Activated CD4-positive, CD25-positive, alpha-beta regulatory T cell treated with anti-CD3 and anti-CD28 coated beads, Interleukin-2, amount 50 U/mL, for 24 hours (primary cell): ENCODE measurements around the gene NTSR1.

ENCODE experiments used
- ATAC-seq, 2 donors: fragments of 150-1000 bp; cut with Tn5 transposase; one replicate each; pipeline ENCODE4 v1.10.0; 2021; ENCODE audit warnings: mild to moderate bottlenecking in 1 of 2, moderate library complexity in 1 of 2

NTSR1 gene

DNA sequence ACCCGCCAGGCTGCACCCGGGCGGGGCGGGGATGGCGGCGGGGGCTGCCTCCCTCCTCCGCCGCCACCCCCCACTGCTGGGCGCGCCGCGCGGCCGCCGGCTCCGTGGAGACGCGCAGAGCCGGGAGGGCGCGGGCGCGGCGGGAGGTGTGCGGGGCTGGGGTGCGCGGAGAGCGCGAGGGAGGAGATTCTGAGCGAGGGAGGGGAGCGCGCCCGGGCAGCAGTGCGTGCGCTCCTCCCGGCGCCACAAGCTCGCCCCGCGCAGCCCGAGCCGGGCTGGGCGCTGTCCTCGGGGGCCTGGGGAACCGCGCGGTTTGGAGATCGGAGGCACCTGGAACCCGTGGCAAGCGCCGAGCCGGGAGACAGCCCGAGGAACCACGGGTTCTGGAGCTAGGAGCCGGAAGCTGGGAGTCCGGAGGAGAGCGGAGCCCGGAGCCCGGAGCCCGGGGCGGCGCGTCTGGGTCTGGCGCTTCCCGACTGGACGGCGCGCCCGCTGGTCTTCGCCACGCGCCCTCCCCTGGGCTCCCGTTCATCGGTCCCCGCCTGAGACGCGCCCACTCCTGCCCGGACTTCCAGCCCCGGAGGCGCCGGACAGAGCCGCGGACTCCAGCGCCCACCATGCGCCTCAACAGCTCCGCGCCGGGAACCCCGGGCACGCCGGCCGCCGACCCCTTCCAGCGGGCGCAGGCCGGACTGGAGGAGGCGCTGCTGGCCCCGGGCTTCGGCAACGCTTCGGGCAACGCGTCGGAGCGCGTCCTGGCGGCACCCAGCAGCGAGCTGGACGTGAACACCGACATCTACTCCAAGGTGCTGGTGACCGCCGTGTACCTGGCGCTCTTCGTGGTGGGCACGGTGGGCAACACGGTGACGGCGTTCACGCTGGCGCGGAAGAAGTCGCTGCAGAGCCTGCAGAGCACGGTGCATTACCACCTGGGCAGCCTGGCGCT, at the start of gene NTSR1:
NTSR1 (plus strand) TSS at position 246 of the 946 bp plus-strand sequence; CDS start at position 618, 372 bp downstream.
- ATAC-seq = no peak

DNA sequence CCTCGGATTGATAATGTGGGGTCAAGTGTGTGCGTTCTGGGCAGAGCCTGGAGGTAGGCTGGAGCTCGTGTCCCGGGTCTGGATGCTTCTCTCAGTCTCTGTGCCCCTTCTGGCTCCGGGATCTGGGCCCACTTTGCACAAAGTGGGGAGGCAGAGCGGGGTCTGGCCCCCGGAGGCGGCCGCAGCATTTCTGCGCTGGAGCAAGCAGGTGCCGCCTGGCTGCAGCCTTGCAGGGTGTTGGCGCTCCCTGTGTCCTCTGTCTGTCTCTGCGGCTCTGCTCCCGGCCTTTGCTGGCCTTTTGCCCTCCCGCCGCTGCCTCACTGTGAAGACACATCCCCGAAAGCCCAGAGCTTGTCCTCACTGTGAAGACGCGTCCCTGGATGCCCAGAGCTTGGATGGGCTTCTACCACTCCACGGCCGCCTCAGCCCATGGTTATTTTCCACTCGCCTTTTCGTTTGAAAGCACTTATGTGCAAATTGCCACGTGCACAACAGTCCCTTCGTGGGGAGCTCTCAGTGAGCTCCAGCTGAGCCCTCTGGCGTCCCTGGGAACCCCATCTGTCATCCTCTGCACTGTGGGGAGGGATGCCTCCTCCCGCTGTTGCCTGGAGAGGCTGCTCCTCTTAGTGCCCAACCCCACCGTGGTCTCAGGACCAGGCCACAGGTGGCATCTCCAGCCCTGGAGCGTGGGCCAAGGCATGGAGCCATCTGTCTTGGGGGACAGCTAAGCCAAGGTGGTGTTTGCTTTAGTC, 49.0 kb upstream of the NTSR1 start:
- ATAC-seq = no peak

DNA sequence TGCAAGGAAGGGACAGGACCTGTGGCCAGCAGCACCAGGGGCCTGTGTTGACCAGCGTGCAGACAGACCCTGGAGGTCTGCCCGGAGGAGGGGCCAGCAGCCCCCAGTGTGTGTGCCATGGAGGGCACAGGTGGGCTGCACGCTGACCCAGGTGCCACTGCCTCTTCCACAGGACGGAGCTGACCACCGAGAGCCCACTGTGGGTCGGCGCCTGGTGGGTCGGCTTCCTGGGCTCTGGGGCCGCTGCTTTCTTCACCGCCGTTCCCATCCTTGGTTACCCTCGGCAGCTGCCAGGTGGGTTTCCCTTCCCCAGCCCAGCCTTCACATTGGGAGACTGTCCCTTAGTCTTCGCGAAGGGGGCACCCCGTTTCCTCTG, 48.4 kb upstream of the NTSR1 start:
- no peak for ATAC-seq

DNA sequence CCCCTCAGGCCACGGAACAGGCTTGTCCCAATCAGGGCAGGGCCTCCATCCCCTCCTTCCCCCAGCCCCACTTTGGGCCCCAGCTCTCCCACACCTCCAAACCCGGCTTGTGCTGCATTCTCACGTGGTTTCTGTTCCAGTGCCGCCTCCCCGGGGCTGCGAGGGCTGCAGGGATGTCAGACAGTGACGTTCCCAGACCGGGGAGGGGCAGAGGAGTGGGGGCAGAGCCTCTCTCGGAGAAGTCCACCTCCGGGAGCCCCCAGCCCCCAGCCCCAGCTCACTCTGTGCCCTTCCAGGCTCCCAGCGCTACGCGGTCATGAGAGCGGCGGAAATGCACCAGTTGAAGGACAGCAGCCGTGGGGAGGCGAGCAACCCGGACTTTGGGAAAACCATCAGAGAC, 47.9 kb upstream of the NTSR1 start:
- ATAC-seq = no peak

DNA sequence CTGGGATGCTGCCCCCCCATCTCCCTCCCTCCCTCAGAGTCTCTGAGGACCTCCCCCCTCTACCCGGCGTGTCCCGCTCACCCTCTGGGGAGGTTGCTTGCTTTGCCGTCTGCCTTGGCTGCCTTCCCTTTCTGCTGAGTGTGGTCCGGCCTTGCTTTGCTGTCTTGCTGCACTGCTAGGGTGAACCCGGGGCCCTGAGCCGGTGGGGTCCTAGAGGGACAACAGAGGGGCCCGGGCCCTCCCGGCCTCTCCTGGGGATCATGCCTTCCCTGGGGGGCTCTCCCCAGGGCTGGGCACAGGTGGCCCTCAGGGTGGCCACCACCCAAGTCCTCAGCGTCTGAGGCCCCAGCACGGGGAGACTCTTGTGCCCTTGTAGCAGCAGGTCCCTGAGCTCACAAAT, 47.0 kb upstream of the NTSR1 start:
- no peak for ATAC-seq

DNA sequence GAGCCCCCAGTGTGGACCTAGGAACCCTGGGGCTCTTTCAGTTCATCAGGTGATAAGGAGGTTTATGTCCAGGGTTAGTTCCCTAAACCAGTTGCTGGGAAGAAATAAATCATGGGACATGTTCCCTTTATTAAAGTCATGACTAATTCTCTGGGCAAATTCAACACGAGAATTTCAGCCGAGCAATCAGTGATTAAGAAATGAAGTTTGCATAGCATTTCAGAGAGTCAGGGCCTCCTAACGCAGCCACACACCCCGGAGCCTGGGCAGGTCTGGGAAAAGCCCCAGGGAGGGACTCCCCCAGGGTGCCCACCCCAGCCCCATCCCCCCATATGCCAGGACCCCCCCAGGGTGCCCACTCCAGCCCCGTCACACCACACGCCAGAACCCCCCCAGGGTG, 46.2 kb upstream of the NTSR1 start:
- ATAC-seq = no peak

DNA sequence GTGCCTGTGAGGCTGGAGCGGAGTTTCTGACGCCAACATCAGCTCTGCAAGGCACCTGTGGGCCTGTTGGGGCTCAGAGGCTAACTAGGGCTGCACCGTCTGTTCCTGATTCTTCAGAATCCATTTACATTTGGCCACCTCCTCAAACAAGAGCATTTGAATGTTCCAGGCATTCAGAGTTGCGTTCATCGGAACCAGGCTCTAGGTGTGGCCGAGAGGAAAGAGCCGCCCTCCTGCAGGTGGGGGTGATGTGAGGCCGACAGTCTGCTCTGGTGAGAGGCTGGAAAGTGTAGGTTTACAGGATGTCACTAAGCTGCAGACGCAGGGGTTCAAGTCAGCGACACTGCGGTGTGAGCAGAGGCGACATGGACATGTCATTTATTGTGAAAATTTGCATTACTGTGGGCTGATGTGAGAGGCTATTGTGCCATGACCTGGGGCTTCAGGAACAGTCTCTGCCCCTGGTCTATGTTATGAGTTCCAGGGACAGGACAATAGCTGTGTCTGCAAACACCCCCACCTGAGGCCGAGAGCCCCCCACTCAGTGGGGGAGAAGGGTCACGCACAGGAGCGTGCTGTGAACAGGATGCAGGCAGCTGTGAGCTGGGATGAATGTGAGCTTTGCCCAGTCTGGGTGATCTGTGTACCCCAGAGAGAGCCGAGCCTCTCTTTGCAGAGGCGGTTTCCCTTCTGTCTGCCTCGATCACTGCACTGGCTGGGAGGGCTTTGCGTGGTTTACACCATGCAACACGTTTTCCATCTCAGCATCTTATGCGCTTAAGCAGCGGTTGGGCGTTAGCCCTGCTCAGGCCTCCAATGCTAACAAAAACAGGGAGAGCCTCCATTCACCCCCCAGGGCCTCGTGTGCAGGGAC, 45.3 kb upstream of the NTSR1 start:
- ATAC-seq = no peak

DNA sequence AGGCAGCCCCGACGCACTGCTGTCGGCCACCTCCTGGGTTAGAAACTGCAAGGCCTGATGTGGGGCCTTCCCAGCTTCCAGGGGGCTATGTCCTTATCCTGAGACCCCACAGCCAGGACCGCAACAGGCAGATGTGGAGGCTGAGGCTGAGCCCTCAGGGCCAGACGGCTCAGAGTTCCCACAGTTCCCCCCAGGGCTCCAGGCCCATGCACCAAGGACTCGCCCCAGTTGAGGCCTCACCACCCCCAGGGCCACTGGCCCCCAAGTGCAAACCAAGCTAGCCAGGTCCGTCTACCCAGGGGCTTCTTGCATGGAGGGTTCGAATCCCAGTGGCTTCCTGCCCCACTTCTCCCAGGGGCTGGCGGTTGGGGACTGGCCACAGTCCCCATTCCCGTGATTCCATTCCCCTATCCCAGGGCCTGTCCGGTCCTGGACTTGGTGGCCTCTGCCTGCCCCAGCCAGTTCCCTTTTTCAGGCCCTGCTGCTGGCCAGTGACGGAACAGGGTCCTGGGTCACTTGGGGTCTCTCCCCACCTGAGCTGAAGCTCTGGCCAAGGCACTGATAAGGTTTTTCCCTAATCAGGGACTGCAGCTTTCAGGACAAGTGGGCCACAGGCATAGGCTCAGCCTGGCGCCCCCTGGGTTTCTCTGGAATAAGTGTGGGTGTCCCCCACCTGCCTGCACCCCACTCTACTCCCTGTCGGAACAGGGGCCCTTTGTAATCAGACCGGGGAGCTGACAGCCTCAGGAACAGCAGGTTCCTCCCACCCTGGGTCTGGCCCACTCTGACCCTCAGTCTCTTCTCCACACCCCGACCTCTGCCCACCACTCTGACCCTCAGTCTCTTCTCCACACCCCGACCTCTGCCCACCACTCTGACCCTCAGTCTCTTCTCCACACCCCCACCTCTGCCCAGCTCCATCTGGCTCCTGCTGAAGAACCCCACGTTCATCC, 44.3 kb upstream of the NTSR1 start:
- no peak for ATAC-seq

DNA sequence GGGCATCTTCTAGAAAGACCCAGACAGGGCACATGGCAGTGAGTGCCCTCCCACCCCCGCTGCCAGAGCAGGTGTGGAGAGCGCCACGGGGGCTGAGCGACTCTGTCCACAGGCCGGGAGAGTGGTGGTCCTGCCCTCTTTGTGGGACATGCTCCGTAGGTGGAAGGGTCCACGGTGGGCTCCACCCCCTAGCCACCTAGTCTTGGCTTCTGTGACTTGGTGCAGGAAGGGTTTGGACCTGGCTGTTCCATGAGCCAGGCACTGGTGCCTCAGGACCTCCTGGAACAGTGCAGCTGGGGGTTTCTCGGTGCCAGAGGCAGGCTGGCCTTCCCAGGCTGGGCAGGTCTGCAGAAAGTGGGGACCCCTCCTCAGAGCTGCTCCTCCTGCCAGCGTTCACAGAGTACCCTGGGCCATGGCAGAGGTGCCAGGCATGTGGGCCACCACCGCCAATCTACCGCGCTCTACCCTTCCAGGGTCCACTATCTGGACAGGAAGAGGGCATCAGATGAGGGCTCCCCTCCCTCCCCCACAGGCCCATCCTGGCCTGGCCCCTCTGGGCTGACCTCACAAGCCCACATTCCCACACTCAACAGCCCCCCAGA, 43.4 kb upstream of the NTSR1 start:
- no peak for ATAC-seq

DNA sequence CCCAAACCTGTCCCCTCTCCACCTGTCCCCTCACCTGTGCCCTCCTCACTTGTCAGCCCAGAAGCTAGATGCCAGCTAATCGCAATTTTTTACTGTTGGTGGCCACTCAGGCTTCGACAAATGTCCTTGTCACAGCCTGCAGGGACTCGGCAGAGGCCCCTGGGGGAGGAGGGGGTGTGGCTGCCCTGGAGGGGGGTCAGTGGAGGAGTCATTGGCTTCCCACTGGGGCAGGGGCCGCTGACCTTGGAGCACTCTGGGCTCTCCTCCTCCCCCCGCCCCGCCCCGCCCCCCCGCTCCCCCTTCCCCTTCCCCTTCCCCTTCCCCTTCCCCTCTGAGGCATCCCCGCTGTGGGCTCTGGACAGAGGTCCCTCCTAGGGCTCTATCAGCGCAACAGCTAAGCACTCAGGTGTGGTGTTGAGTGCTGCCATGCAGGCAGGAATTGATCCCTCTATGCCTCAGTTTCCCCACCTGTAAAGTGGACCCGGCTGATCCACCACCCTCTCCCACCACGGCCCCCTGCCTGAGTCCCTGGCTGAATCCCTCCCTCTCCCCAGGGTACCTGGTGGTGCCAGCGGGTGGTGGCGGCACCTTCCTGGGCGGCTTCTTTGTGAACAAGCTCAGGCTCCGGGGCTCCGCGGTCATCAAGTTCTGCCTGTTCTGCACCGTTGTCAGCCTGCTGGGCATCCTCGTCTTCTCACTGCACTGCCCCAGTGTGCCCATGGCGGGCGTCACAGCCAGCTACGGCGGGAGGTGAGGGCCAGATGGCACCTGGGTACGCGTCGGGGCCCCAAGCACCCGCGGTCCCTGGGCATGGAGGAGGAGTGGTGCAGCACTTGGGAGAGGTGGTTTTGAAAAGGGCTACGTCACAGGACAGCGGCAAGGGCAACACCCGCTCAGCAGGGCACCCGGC, 42.6 kb upstream of the NTSR1 start:
- no peak for ATAC-seq

DNA sequence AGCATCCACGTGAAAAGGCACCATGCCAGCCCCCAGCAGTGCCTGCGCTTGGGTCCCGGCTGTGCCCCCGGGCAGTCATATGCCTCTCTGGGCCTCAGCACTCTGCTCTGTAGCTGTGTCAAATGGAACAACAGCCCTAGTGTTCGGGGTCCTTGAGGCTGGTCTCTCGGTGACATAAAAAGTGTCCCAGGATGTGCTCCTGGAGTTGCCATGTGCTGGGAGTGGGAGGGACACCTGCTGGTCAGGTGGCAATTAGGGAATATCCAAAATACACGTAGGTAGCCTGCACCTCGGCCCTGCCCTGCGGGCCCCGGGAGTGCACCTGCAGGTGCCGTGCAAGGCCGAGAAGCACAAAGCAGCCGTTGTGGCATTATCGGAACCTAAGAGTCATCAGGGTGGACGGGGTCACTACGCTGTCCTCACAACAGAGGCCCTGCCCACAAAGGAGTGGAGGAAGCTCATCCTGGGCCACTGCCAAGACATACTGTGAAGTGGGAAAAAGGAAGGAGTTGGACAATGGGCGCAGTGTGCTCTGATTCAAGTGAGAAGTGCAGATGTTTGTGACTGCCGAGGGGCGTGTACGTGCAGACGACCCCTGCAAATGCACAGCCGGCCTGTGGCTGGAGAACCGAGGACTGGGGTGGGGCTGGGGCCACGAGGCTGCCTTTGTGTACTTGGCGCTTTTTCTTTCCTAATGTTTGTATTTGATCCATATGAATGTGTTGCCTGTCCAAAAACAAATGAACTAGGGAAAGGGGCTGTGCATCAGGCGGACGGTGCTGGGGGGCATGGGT, 41.7 kb upstream of the NTSR1 start:
- no peak for ATAC-seq

DNA sequence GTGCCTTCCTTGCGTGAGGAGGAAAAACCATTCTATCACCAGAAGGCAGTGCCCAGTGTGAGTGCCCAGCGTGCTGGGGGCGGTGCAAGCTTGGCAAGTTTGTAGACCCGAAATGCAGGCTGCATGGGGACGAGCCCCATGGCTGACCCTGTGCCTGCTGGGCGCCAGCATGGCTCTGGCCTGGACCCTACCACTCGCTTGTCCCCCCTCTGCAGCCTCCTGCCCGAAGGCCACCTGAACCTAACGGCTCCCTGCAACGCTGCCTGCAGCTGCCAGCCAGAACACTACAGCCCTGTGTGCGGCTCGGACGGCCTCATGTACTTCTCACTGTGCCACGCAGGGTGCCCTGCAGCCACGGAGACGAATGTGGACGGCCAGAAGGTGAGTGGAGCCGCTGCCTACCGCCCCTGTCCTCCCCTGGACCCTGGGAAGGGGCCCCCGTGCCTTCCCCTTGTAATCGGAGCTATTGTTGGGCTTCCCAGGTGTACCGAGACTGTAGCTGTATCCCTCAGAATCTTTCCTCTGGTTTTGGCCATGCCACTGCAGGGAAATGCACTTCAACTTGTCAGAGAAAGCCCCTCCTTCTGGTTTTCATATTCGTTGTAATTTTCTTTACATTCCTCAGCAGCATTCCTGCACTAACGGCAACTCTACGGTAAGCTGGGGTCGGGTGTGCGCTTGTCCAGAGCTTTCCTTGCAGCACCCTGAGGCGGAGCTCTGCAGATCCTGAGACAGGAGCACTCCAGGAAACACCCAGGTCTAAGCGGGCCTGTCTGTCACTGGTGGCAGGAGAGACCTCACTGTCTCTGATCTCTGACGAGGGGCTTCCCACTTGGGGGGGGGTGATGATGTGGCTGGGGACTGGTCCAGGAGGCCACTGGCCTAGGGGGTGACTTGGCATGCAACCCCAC, 40.9 kb upstream of the NTSR1 start:
- ATAC-seq = no peak

DNA sequence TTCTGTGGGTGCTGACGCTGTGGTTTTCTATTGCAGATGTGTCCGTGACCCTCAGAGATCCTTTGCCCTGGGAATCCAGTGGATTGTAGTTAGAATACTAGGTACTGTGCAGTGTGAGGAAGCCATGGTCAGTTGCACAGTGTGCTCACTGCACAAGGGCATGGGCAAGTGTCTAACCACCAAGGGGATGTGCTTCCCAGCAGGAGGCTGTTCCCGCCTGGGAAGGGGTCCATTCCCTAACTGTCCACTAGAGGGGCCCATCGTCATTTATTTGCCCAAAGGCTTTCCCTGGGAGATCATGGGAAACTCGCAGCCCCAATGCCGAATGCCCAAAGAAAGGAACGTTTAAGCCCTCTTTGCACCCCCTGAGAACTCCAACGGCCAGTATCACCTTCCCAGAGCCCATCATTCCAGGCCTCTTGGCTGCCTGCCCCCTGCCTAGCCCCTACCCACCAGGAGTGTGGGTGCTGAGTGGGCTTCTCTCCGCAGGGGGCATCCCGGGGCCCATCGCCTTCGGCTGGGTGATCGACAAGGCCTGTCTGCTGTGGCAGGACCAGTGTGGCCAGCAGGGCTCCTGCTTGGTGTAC, 40.1 kb upstream of the NTSR1 start:
- no peak for ATAC-seq

DNA sequence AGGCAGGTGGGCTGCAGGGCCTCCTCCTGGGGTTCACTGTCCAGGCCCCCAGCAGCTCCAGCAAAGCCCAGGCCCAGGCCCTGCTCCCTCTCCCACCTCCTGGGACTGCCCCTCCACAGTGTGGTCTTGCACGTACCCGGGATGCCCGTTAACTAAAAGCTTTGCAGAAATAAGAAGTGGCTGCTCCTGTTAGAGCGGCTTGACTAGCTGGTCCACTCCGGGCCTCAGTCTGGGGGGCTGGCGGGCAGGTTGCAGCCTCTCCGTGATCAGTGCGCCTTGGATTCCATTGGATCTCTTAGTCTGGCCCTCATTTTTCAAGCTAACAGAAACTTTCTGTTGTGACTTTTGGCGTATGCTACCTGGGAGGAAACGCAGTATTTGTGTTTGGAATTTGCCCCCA, 39.4 kb upstream of the NTSR1 start:
- no peak for ATAC-seq

DNA sequence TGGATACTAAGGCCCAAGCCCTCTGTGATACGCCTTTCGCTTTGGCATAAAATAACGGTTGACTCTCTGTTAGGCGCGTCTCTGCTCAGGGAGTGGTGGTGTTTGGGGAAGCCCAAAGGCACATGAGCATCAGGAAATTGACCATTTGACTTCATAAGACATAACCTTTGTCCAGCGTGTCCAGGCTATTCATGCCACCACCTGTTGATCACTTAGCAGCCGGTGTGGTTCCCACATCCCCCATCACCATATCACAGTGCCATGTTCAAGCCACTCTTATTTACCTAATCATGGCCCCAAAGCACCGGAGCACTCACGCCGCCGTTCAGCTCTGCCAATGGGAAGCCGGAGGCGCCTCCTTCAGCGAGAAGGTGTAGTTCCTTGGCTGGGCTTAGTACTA, 38.5 kb upstream of the NTSR1 start:
- ATAC-seq = no peak

DNA sequence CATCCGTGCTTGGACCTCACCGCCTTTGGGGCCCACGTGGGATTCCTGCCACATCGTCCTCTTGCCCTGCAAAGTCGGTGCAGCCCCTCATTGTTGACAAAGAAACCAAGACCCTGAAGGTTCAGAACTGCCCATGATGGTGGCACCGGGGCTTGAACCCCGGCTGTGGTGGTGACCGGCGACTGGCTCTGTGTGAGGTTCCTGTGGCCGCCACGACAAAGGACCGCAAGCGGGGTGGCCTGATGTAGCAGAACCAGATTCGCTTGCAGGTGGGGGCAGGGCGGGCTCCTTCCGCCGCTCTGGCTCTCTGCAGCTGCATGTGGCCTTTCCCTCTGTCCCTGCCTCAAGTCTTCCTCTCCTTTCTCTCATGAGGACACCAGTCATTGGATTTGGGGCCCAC, 37.6 kb upstream of the NTSR1 start:
- no peak for ATAC-seq

DNA sequence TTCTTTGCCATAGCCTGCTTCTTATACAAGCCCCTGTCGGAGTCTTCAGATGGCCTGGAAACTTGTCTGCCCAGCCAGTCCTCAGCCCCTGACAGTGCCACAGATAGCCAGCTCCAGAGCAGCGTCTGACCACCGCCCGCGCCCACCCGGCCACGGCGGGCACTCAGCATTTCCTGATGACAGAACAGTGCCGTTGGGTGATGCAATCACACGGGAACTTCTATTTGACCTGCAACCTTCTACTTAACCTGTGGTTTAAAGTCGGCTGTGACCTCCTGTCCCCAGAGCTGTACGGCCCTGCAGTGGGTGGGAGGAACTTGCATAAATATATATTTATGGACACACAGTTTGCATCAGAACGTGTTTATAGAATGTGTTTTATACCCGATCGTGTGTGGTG, 36.9 kb upstream of the NTSR1 start:
- ATAC-seq = no peak

DNA sequence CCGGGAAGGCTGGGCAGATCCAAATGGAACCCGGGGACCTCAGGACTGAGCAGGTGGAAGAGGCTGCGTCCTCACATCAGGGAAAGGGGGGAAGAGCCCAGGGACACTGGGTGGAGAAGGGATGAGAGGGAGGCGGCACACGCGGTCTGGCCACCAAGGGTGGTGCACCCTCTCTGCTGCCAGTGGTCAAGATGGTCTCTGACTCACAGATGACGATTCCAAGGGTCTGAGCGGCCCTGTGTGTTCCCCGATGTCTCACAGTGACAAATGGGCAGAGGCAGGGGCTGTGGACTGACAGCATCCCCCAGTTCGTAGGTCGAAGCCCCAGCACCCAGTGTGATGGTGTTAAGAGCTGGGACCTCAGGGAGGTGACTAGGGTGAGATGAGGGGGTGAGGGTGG, 34.3 kb upstream of the NTSR1 start:
- no peak for ATAC-seq
